T-helper 17 cell (primary cell): ENCODE measurements around the gene LRRFIP2. TPM values are rescaled to one million over a fixed set of nuclear protein-coding genes. Genes with fewer than 3 reads are reported as not detected.

ENCODE experiments used
- total RNA-seq, 4 donors: library from RNA in 2 of 4; stranded (reverse) in 2 of 4; gene quantifications; one replicate each; pipeline ENCODE4 v1.2.3 and lab custom pipeline; 2022 to 2026

Gene LRRFIP2
- total RNA-seq, 2 donors from 2014 or later: 45.4 to 51.6 TPM

Other genes with a start within 250 kb of the LRRFIP2 start
- gene TRANK1, start 229.5 kb downstream of the LRRFIP2 start, total RNA-seq: 10 to 100 TPM; 64.7 to 89.7 TPM
- 10 to 100 TPM; 31.8 to 32.9 TPM for gene EPM2AIP1, start 181.5 kb downstream of the LRRFIP2 start, total RNA-seq
- gene MLH1, start 181.1 kb downstream of the LRRFIP2 start, total RNA-seq: 10 to 100 TPM; 25.7 to 27.7 TPM
- 10 to 100 TPM; 62.4 to 66.5 TPM for gene GOLGA4, start 68.7 kb upstream of the LRRFIP2 start, total RNA-seq